Keratinocyte (primary cell): Measurements from ENCODE around the gene CDH12. TPM values are rescaled to one million over a fixed set of nuclear protein-coding genes. Genes with fewer than 3 reads are reported as not detected.

Experiments
- DNase-seq: peaks from one replicate; pipeline ENCODE4 v3.0.0-alpha.2; 2011; ENCODE audit warnings: low read depth, missing footprints, low spot score
- FAIRE-seq: peaks from 2 replicates; lab custom pipeline; 2011; peaks lifted over from hg19 to GRCh38; lab: Jason Lieb, UNC
- H2AFZ ChIP-seq: 2 replicates; pipeline ENCODE4 v1.6.0; 2012; ENCODE audit warnings: low read length, control low read depth, inconsistent platforms; ENCODE audit not compliant: control insufficient read depth
- H3K27ac ChIP-seq: 2 replicates; pipeline ENCODE4 v1.5.1; 2011; ENCODE audit warnings: low read length; ENCODE audit not compliant: control insufficient read depth, insufficient read depth
- H3K27me3 ChIP-seq: 3 replicates; pipeline ENCODE4 v1.6.0; 2011; ENCODE audit warnings: low read length; ENCODE audit not compliant: control insufficient read depth, insufficient read depth; ENCODE audit errors: extremely low read depth
- H3K36me3 ChIP-seq, 2 experiments: 2 replicates in 1 of 2; 3 replicates in 1 of 2; pipeline ENCODE4 v1.5.1; 2011; ENCODE audit warnings: low read length in 2 of 2, mild to moderate bottlenecking in 1 of 2; ENCODE audit not compliant: control insufficient read depth in 2 of 2, insufficient read depth in 2 of 2; ENCODE audit errors: extremely low read depth in 1 of 2
- H3K4me1 ChIP-seq: 3 replicates; pipeline ENCODE4 v1.5.1; 2011; ENCODE audit warnings: low read length; ENCODE audit not compliant: control insufficient read depth, insufficient read depth; ENCODE audit errors: extremely low read depth
- H3K4me2 ChIP-seq: 3 replicates; pipeline ENCODE4 v1.6.0; 2011; ENCODE audit warnings: low read depth, low read length; ENCODE audit not compliant: control insufficient read depth, insufficient read depth; ENCODE audit errors: extremely low read depth
- H3K4me3 ChIP-seq, 3 experiments: fragments of 200-600 bp in 1 of 3; sonication (generic) in 1 of 3; 2 replicates in 2 of 3; 3 replicates in 1 of 3; pipeline ENCODE4 v1.5.1; 2011 to 2016; ENCODE audit warnings: low read length in 3 of 3, mild to moderate bottlenecking in 3 of 3, control low read depth in 2 of 3, inconsistent platforms in 1 of 3, low read depth in 1 of 3, mixed read lengths in 1 of 3, mixed run types in 1 of 3, moderate library complexity in 1 of 3; ENCODE audit not compliant: control insufficient read depth in 2 of 3, insufficient read depth in 2 of 3; ENCODE audit errors: extremely low read depth in 1 of 3
- H3K79me2 ChIP-seq: 2 replicates; pipeline ENCODE4 v1.6.0; 2012; ENCODE audit warnings: low read length; ENCODE audit not compliant: control insufficient read depth, insufficient read depth
- H3K9ac ChIP-seq: 3 replicates; pipeline ENCODE4 v1.6.0; 2011; ENCODE audit warnings: low read length; ENCODE audit not compliant: control insufficient read depth, insufficient read depth; ENCODE audit errors: extremely low read depth
- H3K9me1 ChIP-seq: 3 replicates; pipeline ENCODE4 v1.6.0; 2011; ENCODE audit warnings: low read length; ENCODE audit not compliant: control insufficient read depth, insufficient read depth; ENCODE audit errors: extremely low read depth
- H3K9me3 ChIP-seq: 2 replicates; pipeline ENCODE4 v1.5.1; 2012; ENCODE audit warnings: low read depth, low read length; ENCODE audit not compliant: control insufficient read depth
- H4K20me1 ChIP-seq: 3 replicates; pipeline ENCODE4 v1.6.0; 2011; ENCODE audit warnings: low read length; ENCODE audit not compliant: control insufficient read depth, insufficient read depth; ENCODE audit errors: extremely low read depth
- EZH2 ChIP-seq: IDR thresholded peaks from one replicate; pipeline ENCODE4 v1.6.1; 2012; ENCODE audit warnings: inconsistent platforms, mild to moderate bottlenecking, low read length, moderate library complexity
- dilution Hi-C: fragments of 300-500 bp; cut with MboI; formaldehyde crosslinking; loops from one replicate; pipeline ENCODE4 v1.7.0; 2020; ENCODE audit warnings: low sequenced_read_pairs; ENCODE audit not compliant: extremely low pct_ligation_motif_present
- polyA plus RNA-seq, 5 experiments: library from polyadenylated mRNA; depleted of rRNA in 3 of 5; stranded (reverse) in 3 of 5; stranded (forward) in 1 of 5; unstranded in 1 of 5; fragments of >200 nt; gene quantifications; 1 replicate in 1 of 5; 2 replicates in 3 of 5; 3 replicates in 1 of 5; pipeline versions ENCODE4 v1.2.1 to v1.2.3, GENCODE V29; 2011 to 2012; ENCODE audit warnings: missing spikeins in 2 of 5, low read depth in 1 of 5, low replicate concordance in 1 of 5
- TF ChIP-seq, protein P1 (sequence below), 3 experiments: IDR thresholded peaks in 1 of 3; conservative IDR thresholded peaks in 1 of 3; optimal IDR thresholded peaks in 1 of 3; 2 replicates in 2 of 3; 3 replicates in 1 of 3; pipeline versions ENCODE3 to v1.5.1; 2011; ENCODE audit warnings: low read length in 3 of 3, mild to moderate bottlenecking in 3 of 3, moderate library complexity in 2 of 3, control low read depth in 1 of 3, inconsistent platforms in 1 of 3; ENCODE audit not compliant: insufficient read depth in 2 of 3; ENCODE audit errors: extremely low read depth in 1 of 3

Gene CDH12
- polyA plus RNA-seq, 1 donor (not counting 4 experiments of a cell fraction or from before 2014, with no cell fraction given): not detected

- H3K4me1 ChIP-seq: no peaks in the 10 kb centered on the region
- FAIRE-seq (peak; percentile 48), DNase-seq (no peak)
- H3K27ac ChIP-seq: no peak overlapping the region
- no peak overlapping the region for H3K4me3 ChIP-seq
- H3K79me2 ChIP-seq: no peaks in the 10 kb centered on the region
- no peaks in the 10 kb centered on the region for H3K9me1 ChIP-seq
- no peak overlapping the region for H3K9ac ChIP-seq
- dilution Hi-C loops: no loop called here
- H2AFZ ChIP-seq: no peak overlapping the region
- no peaks in the 10 kb centered on the region for H3K9me3 ChIP-seq
- H3K4me2 ChIP-seq: no peak overlapping the region
- no peaks in the 10 kb centered on the region for H4K20me1 ChIP-seq
- TF ChIP-seq, protein P1, sequence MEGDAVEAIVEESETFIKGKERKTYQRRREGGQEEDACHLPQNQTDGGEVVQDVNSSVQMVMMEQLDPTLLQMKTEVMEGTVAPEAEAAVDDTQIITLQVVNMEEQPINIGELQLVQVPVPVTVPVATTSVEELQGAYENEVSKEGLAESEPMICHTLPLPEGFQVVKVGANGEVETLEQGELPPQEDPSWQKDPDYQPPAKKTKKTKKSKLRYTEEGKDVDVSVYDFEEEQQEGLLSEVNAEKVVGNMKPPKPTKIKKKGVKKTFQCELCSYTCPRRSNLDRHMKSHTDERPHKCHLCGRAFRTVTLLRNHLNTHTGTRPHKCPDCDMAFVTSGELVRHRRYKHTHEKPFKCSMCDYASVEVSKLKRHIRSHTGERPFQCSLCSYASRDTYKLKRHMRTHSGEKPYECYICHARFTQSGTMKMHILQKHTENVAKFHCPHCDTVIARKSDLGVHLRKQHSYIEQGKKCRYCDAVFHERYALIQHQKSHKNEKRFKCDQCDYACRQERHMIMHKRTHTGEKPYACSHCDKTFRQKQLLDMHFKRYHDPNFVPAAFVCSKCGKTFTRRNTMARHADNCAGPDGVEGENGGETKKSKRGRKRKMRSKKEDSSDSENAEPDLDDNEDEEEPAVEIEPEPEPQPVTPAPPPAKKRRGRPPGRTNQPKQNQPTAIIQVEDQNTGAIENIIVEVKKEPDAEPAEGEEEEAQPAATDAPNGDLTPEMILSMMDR (optimal IDR thresholded peaks at IDR 0.05 in 1 of 3, IDR thresholded peaks at IDR 0.05 in 1 of 3, conservative IDR thresholded peaks at IDR 0.05 in 1 of 3; ENCODE audit: extremely low read depth in 1 of 3, insufficient read depth in 2 of 3, low read length in 3 of 3): no peak
- TF ChIP-seq EZH2: no peak
- no peaks in the 10 kb centered on the region for H3K36me3 ChIP-seq
- H3K27me3 ChIP-seq: no peaks in the 10 kb centered on the region
Measured at GRCh38 chr5:22631683-22632082, 221.5 kb downstream of the CDH12 start.

- Histone ChIP-seq H3K36me3 (no peaks in the 10 kb centered on the region), H3K27me3 (no peaks in the 10 kb centered on the region), H3K4me3 (no peak overlapping the region), H3K9ac (no peak overlapping the region), H3K4me1 (no peaks in the 10 kb centered on the region), H3K9me1 (no peaks in the 10 kb centered on the region), H2AFZ (no peak overlapping the region), H4K20me1 (no peaks in the 10 kb centered on the region), H3K27ac (no peak overlapping the region), H3K9me3 (no peaks in the 10 kb centered on the region), H3K79me2 (no peaks in the 10 kb centered on the region), H3K4me2 (no peak overlapping the region)
- FAIRE-seq (no peak), DNase-seq (no peak)
- dilution Hi-C loops: no loop called here
- TF ChIP-seq, protein P1 (optimal IDR thresholded peaks at IDR 0.05 in 1 of 3, IDR thresholded peaks at IDR 0.05 in 1 of 3, conservative IDR thresholded peaks at IDR 0.05 in 1 of 3; ENCODE audit: extremely low read depth in 1 of 3, insufficient read depth in 2 of 3, low read length in 3 of 3): no peak
- TF ChIP-seq EZH2: no peak
Measured at GRCh38 chr5:22627029-22627428, 226.1 kb downstream of the CDH12 start.
